SH-SY5Y (cell line): ENCODE data around the gene SIPA1L3.

ENCODE experiments used
- GATA2 ChIP-seq: IDR thresholded peaks from 2 replicates; pipeline ENCODE4 v1.6.1; 2011; ENCODE audit warnings: mild to moderate bottlenecking, low read depth, low read length
- GATA3 ChIP-seq: IDR thresholded peaks from 2 replicates; pipeline ENCODE4 v1.6.1; 2011; ENCODE audit warnings: low read depth, mild to moderate bottlenecking, low read length, moderate library complexity

DNA sequence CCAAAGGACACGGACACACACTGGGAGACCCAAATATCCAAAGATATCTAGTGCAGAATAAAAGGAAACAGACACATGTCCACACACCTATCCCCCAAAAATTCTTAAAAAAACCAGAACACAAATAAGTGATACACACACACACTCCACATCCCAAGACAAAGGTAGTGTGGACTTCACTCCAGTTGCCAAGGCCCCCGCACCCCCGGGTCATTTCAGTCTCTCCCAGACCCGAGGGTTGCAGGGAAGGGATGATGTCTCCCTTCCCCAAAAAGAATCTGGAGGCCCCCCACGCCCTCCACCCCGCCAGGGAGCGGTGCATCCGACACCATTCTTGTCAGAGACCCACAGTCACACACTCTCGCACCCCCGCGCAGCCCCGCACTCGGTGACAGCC is 316.6 kb downstream of the SIPA1L3 start:
- TF ChIP-seq GATA2 = no peak
- TF ChIP-seq GATA3 = no peak
